H9 (cell line): ENCODE results near the gene FADS3. TPM values are rescaled to one million over a fixed set of nuclear protein-coding genes. Genes with fewer than 3 reads are reported as not detected.

Experiments used
- DNase-seq: peaks from one replicate; pipeline ENCODE4 v3.0.0-alpha.2; 2017
- H2AFZ ChIP-seq: one replicate; pipeline ENCODE4 v1.6.1; 2013; ENCODE audit warnings: mild to moderate bottlenecking, low read length, control low read depth, moderate library complexity
- H2AK5ac ChIP-seq: 2 replicates; pipeline ENCODE4 v1.6.1; 2013; ENCODE audit warnings: low read length, control low read depth, mixed read lengths; ENCODE audit not compliant: insufficient read length
- H2BK120ac ChIP-seq: one replicate; pipeline ENCODE4 v1.6.1; 2013; ENCODE audit warnings: low read depth, mild to moderate bottlenecking, low read length, control low read depth, inconsistent platforms; ENCODE audit not compliant: poor library complexity, severe bottlenecking
- H2BK12ac ChIP-seq: 2 replicates; pipeline ENCODE4 v1.6.1; 2013; ENCODE audit warnings: low read length, control low read depth, mixed read lengths, low read depth; ENCODE audit not compliant: insufficient read length
- H2BK15ac ChIP-seq: 2 replicates; pipeline ENCODE4 v1.6.1; 2013; ENCODE audit warnings: low read depth, low read length, control low read depth
- H2BK20ac ChIP-seq: one replicate; pipeline ENCODE4 v1.6.1; 2013; ENCODE audit warnings: low read depth, mild to moderate bottlenecking, low read length, control low read depth, inconsistent platforms; ENCODE audit not compliant: poor library complexity, severe bottlenecking
- H2BK5ac ChIP-seq: 2 replicates; pipeline ENCODE4 v1.6.1; 2013; ENCODE audit warnings: low read length, control low read depth, mixed read lengths; ENCODE audit not compliant: insufficient read length
- H3K14ac ChIP-seq: 2 replicates; pipeline ENCODE4 v1.6.1; 2013; ENCODE audit warnings: low read length, control low read depth; ENCODE audit not compliant: insufficient read depth
- H3K18ac ChIP-seq: 2 replicates; pipeline ENCODE4 v1.6.1; 2013; ENCODE audit warnings: low read depth, mild to moderate bottlenecking, mixed read lengths, low read length, control low read depth; ENCODE audit not compliant: insufficient read length
- H3K23ac ChIP-seq: 2 replicates; pipeline ENCODE4 v1.6.1; 2013; ENCODE audit warnings: low read length, control low read depth, mixed read lengths, low read depth; ENCODE audit not compliant: insufficient read length
- H3K23me2 ChIP-seq: 2 replicates; pipeline ENCODE4 v1.6.1; 2013; ENCODE audit warnings: low read depth, mild to moderate bottlenecking, mixed read lengths, low read length, control low read depth; ENCODE audit not compliant: insufficient read length, poor library complexity, severe bottlenecking
- H3K27ac ChIP-seq: 2 replicates; pipeline ENCODE4 v1.5.1; 2013; ENCODE audit warnings: low read length, control low read depth, mixed read lengths, low read depth; ENCODE audit not compliant: insufficient read length
- H3K27me3 ChIP-seq: 2 replicates; pipeline ENCODE4 v1.6.1; 2013; ENCODE audit warnings: low read length, control low read depth, inconsistent platforms; ENCODE audit not compliant: insufficient read depth
- H3K4ac ChIP-seq: 2 replicates; pipeline ENCODE4 v1.6.1; 2013; ENCODE audit warnings: low read depth, mild to moderate bottlenecking, control low read depth, inconsistent platforms, low read length, moderate library complexity
- H3K4me1 ChIP-seq: 2 replicates; pipeline ENCODE4 v1.6.1; 2013; ENCODE audit warnings: low read length, control low read depth, inconsistent platforms; ENCODE audit not compliant: insufficient read depth
- H3K4me2 ChIP-seq: 2 replicates; pipeline ENCODE4 v1.6.1; 2013; ENCODE audit warnings: low read length, control low read depth, mixed read lengths; ENCODE audit not compliant: insufficient read length, insufficient read depth
- H3K56ac ChIP-seq: 2 replicates; pipeline ENCODE4 v1.6.1; 2013; ENCODE audit warnings: low read depth, mild to moderate bottlenecking, mixed read lengths, low read length, control low read depth; ENCODE audit not compliant: insufficient read length
- H3K79me1 ChIP-seq: 2 replicates; pipeline ENCODE4 v1.6.1; 2013; ENCODE audit warnings: low read depth, mild to moderate bottlenecking, moderate library complexity, low read length, control low read depth, inconsistent platforms; ENCODE audit not compliant: insufficient read depth, poor library complexity, severe bottlenecking
- H3K79me2 ChIP-seq: 2 replicates; pipeline ENCODE4 v1.6.1; 2013; ENCODE audit warnings: low read length, control low read depth, inconsistent platforms; ENCODE audit not compliant: insufficient read depth
- H3K9ac ChIP-seq: 2 replicates; pipeline ENCODE4 v1.6.1; 2013; ENCODE audit warnings: low read length, control low read depth, mixed read lengths; ENCODE audit not compliant: insufficient read length; ENCODE audit errors: extremely low read depth
- H3K9me3 ChIP-seq: one replicate; pipeline ENCODE4 v1.6.1; 2013; ENCODE audit warnings: low read depth, low read length, inconsistent platforms; ENCODE audit not compliant: control insufficient read depth
- H3T11ph ChIP-seq: one replicate; pipeline ENCODE4 v1.6.1; 2013; ENCODE audit warnings: mild to moderate bottlenecking, low read length, control low read depth, inconsistent platforms
- H4K20me1 ChIP-seq: one replicate; pipeline ENCODE4 v1.6.1; 2013; ENCODE audit not compliant: control insufficient read depth, insufficient read length, insufficient read depth
- H4K5ac ChIP-seq: 2 replicates; pipeline ENCODE4 v1.6.1; 2013; ENCODE audit warnings: low read depth, mild to moderate bottlenecking, mixed read lengths, low read length, control low read depth; ENCODE audit not compliant: insufficient read length
- H4K8ac ChIP-seq: replicated peaks from 2 replicates; pipeline ENCODE4 v1.6.1; 2013; ENCODE audit warnings: low read length, control low read depth, mixed read lengths, low read depth; ENCODE audit not compliant: insufficient read length
- H4K91ac ChIP-seq: 2 replicates; pipeline ENCODE4 v1.6.1; 2013; ENCODE audit warnings: low read depth, mild to moderate bottlenecking, moderate library complexity, mixed read lengths, low read length, control low read depth; ENCODE audit not compliant: insufficient read length
- H3K27ac Mint-ChIP-seq, 3 experiments: 2 replicates in 2 of 3; 3 replicates in 1 of 3; pipeline ENCODE4 v1.8.0; 2020 to 2021; ENCODE audit warnings: mixed read lengths in 3 of 3, mild to moderate bottlenecking in 1 of 3, moderate library complexity in 1 of 3
- H3K27me3 Mint-ChIP-seq: 2 replicates; pipeline ENCODE4 v1.8.0; 2021; ENCODE audit warnings: low read depth, mild to moderate bottlenecking, moderate library complexity, mixed read lengths
- H3K36me3 Mint-ChIP-seq, 3 experiments: 2 replicates in 2 of 3; 3 replicates in 1 of 3; pipeline ENCODE4 v1.8.0; 2020 to 2021; ENCODE audit warnings: low read depth in 3 of 3, mixed read lengths in 3 of 3; ENCODE audit not compliant: insufficient read depth in 1 of 3
- H3K4me1 Mint-ChIP-seq, 2 experiments: 2 replicates each; pipeline ENCODE4 v1.8.0; 2020; ENCODE audit warnings: mixed read lengths in 2 of 2
- H3K4me3 Mint-ChIP-seq, 2 experiments: 2 replicates in 1 of 2; 3 replicates in 1 of 2; pipeline ENCODE4 v1.8.0; 2020 to 2021; ENCODE audit warnings: mild to moderate bottlenecking in 2 of 2, mixed read lengths in 2 of 2, moderate library complexity in 1 of 2
- H3K9me3 Mint-ChIP-seq, 2 experiments: 2 replicates in 1 of 2; 3 replicates in 1 of 2; pipeline ENCODE4 v1.8.0; 2020; ENCODE audit warnings: mild to moderate bottlenecking in 2 of 2, mixed read lengths in 2 of 2, moderate library complexity in 1 of 2
- CTCF ChIP-seq: fragments of 200-600 bp; sonication (generic); conservative IDR thresholded peaks from 3 replicates; pipeline ENCODE4 v1.8.0; 2021; ENCODE audit warnings: antibody characterized with exemption, mild to moderate bottlenecking
- WGBS: extraction: QIAGEN DNeasy Blood & Tissue Kit; methylation state at CpG from one replicate; pipeline ENCODE4 v1.1.7; 2013; ENCODE audit warnings: missing lambda C conversion rate, low lambda C conversion rate, mixed read lengths; ENCODE audit not compliant: insufficient read length; ENCODE audit errors: extremely low coverage; 5-methylcytosine and 5-hydroxymethylcytosine counted together
- total RNA-seq: library from RNA; stranded (reverse); gene quantifications from 2 replicates; pipeline ENCODE4 v1.2.1, GENCODE V29; 2021

Gene FADS3
- total RNA-seq, 1 experiment from 2014 or later: 34.9 TPM

GRCh38 chr11:61893981-61894380, 2.6 kb upstream of the FADS3 start:
- TF ChIP-seq CTCF: no peak
- H3K4me2 ChIP-seq: no peak overlapping the region
- H4K8ac ChIP-seq: no peak overlapping the region
- H3K36me3 Mint-ChIP-seq: no peaks in the 10 kb centered on the region
- H3K79me1 ChIP-seq: no peaks in the 10 kb centered on the region
- no peaks in the 10 kb centered on the region for H3K27me3 ChIP-seq
- no CpG with 5 or more reads among the region's 5 CpGs for WGBS
- no peak overlapping the region for H2AFZ ChIP-seq
- DNase-seq: no peak
- H3T11ph ChIP-seq: no peak overlapping the region
- no peak overlapping the region for H3K4ac ChIP-seq
- no peaks in the 10 kb centered on the region for H3K9me3 ChIP-seq
- H3K4me3 Mint-ChIP-seq: no peak overlapping the region
- H3K14ac ChIP-seq: no peak overlapping the region
- H3K27me3 Mint-ChIP-seq: peaks cover 2% of the 10 kb centered on the region
- H3K79me2 ChIP-seq: no peaks in the 10 kb centered on the region
- no peak overlapping the region for H4K91ac ChIP-seq
- H2BK12ac ChIP-seq: no peak overlapping the region
- no peak overlapping the region for H2BK120ac ChIP-seq
- H3K56ac ChIP-seq: no peak overlapping the region
- no peak overlapping the region for H2BK15ac ChIP-seq
- no peak overlapping the region for H3K27ac ChIP-seq
- no peaks in the 10 kb centered on the region for H3K4me1 ChIP-seq
- no peak overlapping the region for H2BK20ac ChIP-seq
- H4K5ac ChIP-seq: no peak overlapping the region
- H2AK5ac ChIP-seq: no peak overlapping the region
- H2BK5ac ChIP-seq: no peak overlapping the region
- no peak overlapping the region for H3K27ac Mint-ChIP-seq
- peaks cover 0 to 21% of the 10 kb centered on the region in 2 experiments; a peak in 2 of 4 replicates for H3K4me1 Mint-ChIP-seq
- H3K23me2 ChIP-seq: peaks cover 9% of the 10 kb centered on the region
- no peaks in the 10 kb centered on the region for H3K9me3 Mint-ChIP-seq
- H3K23ac ChIP-seq: no peak overlapping the region
- H4K20me1 ChIP-seq: no peaks in the 10 kb centered on the region
- no peak overlapping the region for H3K9ac ChIP-seq
- H3K18ac ChIP-seq: no peak overlapping the region
